ENCODE results near the gene SV2A. TPM values are rescaled to one million over a fixed set of nuclear protein-coding genes. Genes with fewer than 3 reads are reported as not detected.

The SV2A gene
- total RNA-seq, 1 donor from 2014 or later = 4.0 TPM

Other genes starting within 250 kb of the SV2A start
- gene FCGR1A, start 135.2 kb downstream of the SV2A start, total RNA-seq = not detected in 2 replicates
- 12.5 and 20.2 TPM in 2 replicates for gene BOLA1, start 18.3 kb downstream of the SV2A start, total RNA-seq
- 11.0 and 11.8 TPM in 2 replicates for gene SF3B4, start 10.0 kb upstream of the SV2A start, total RNA-seq
- gene MTMR11, start 19.0 kb upstream of the SV2A start, total RNA-seq = 2.3 and 2.4 TPM in 2 replicates
- 13.4 and 14.9 TPM in 2 replicates for gene OTUD7B, start 92.9 kb upstream of the SV2A start, total RNA-seq
- gene VPS45, start 149.9 kb upstream of the SV2A start, total RNA-seq = 49.4 and 64.1 TPM in 2 replicates
- 71.9 and 105 TPM in 2 replicates for gene PLEKHO1, start 232.1 kb upstream of the SV2A start, total RNA-seq